Neuronal stem cell (in vitro differentiated cells): ENCODE results near the gene FZD2.

Experiments
- DNase-seq: peaks from one replicate; pipeline ENCODE4 v3.0.0-alpha.2; 2013; ENCODE audit warnings: low spot score
- H2AFZ ChIP-seq: one replicate; pipeline ENCODE4 v1.6.1; 2013; ENCODE audit warnings: mild to moderate bottlenecking, low read length, inconsistent platforms
- H2AK5ac ChIP-seq: 2 replicates; pipeline ENCODE4 v1.6.1; 2013; ENCODE audit warnings: low read depth, mild to moderate bottlenecking, inconsistent platforms, low read length, moderate library complexity, mixed read lengths
- H2BK120ac ChIP-seq: 2 replicates; pipeline ENCODE4 v1.6.1; 2013; ENCODE audit warnings: low read depth, mild to moderate bottlenecking, inconsistent platforms, low read length, moderate library complexity, mixed read lengths
- H2BK12ac ChIP-seq: one replicate; pipeline ENCODE4 v1.6.1; 2013; ENCODE audit warnings: low read length, inconsistent platforms
- H2BK15ac ChIP-seq: 2 replicates; pipeline ENCODE4 v1.6.1; 2013; ENCODE audit warnings: mild to moderate bottlenecking, low read length, inconsistent platforms, mixed read lengths
- H2BK5ac ChIP-seq: one replicate; pipeline ENCODE4 v1.6.1; 2013; ENCODE audit warnings: inconsistent platforms, mild to moderate bottlenecking, low read length, moderate library complexity
- H3K14ac ChIP-seq: one replicate; pipeline ENCODE4 v1.6.1; 2013; ENCODE audit warnings: low read length, inconsistent platforms
- H3K18ac ChIP-seq: 2 replicates; pipeline ENCODE4 v1.6.1; 2013; ENCODE audit warnings: low read length, inconsistent platforms
- H3K23ac ChIP-seq: 2 replicates; pipeline ENCODE4 v1.6.1; 2013; ENCODE audit warnings: low read depth, mild to moderate bottlenecking, mixed read lengths, low read length, inconsistent platforms; ENCODE audit not compliant: poor library complexity
- H3K27ac ChIP-seq: replicated peaks from 3 replicates; pipeline ENCODE4 v1.5.1; 2013; ENCODE audit warnings: low read length, inconsistent platforms
- H3K27me3 ChIP-seq, 3 experiments: 2 replicates each; pipeline ENCODE4 v1.6.1; 2013; ENCODE audit warnings: low read length in 3 of 3, mild to moderate bottlenecking in 2 of 3, inconsistent platforms in 1 of 3, low read depth in 1 of 3, mixed read lengths in 1 of 3, moderate library complexity in 1 of 3; ENCODE audit not compliant: control insufficient read depth in 3 of 3, insufficient read depth in 3 of 3
- H3K36me3 ChIP-seq, 2 donors: replicated peaks in 1 of 2; 2 replicates each; pipeline ENCODE4 v1.6.1; 2013; ENCODE audit warnings: low read length in 2 of 2; ENCODE audit not compliant: control insufficient read depth in 2 of 2, insufficient read depth in 2 of 2
- H3K4ac ChIP-seq: 2 replicates; pipeline ENCODE4 v1.6.1; 2013; ENCODE audit warnings: inconsistent platforms, mild to moderate bottlenecking, low read length, moderate library complexity
- H3K4me1 ChIP-seq, 2 donors: 1 replicate in 1 of 2; 2 replicates in 1 of 2; pipeline ENCODE4 v1.6.1; 2013; ENCODE audit warnings: low read length in 2 of 2, low read depth in 1 of 2; ENCODE audit not compliant: control insufficient read depth in 2 of 2, insufficient read depth in 1 of 2
- H3K4me2 ChIP-seq: one replicate; pipeline ENCODE4 v1.6.1; 2013; ENCODE audit warnings: mild to moderate bottlenecking, low read length, inconsistent platforms; ENCODE audit not compliant: insufficient read depth, poor library complexity, severe bottlenecking
- H3K4me3 ChIP-seq, 2 donors: 2 replicates each; pipeline ENCODE4 v1.5.1; 2013; ENCODE audit warnings: low read length in 2 of 2, mild to moderate bottlenecking in 2 of 2, inconsistent platforms in 1 of 2, moderate library complexity in 1 of 2
- H3K79me1 ChIP-seq: one replicate; pipeline ENCODE4 v1.6.1; 2013; ENCODE audit warnings: low read depth, mild to moderate bottlenecking, inconsistent platforms, low read length, moderate library complexity
- H3K9ac ChIP-seq: one replicate; pipeline ENCODE4 v1.6.1; 2013; ENCODE audit warnings: mild to moderate bottlenecking, low read depth, low read length, inconsistent platforms; ENCODE audit not compliant: poor library complexity
- H3K9me3 ChIP-seq, 2 donors: replicated peaks in 1 of 2; 2 replicates each; pipeline versions ENCODE3 to v1.6.1; 2013; ENCODE audit warnings: low read length in 2 of 2, mild to moderate bottlenecking in 2 of 2, inconsistent platforms in 1 of 2, low read depth in 1 of 2, mixed read lengths in 1 of 2, moderate library complexity in 1 of 2; ENCODE audit not compliant: control insufficient read depth in 2 of 2, insufficient read depth in 1 of 2
- H4K8ac ChIP-seq: one replicate; pipeline ENCODE4 v1.6.1; 2013; ENCODE audit warnings: low read depth, mild to moderate bottlenecking, inconsistent platforms, low read length, moderate library complexity
- H4K91ac ChIP-seq: one replicate; pipeline ENCODE4 v1.6.1; 2013; ENCODE audit warnings: low read length, low read depth, mild to moderate bottlenecking, inconsistent platforms; ENCODE audit not compliant: poor library complexity
- WGBS, 2 donors: extraction: QIAGEN DNeasy Blood & Tissue Kit; methylation state at CpG; one replicate each; pipeline ENCODE4 v1.1.7; 2013; ENCODE audit warnings: missing lambda C conversion rate in 2 of 2, mixed read lengths in 1 of 2; ENCODE audit not compliant: insufficient read length in 2 of 2, insufficient replicate concordance in 1 of 2; ENCODE audit errors: extremely low coverage in 2 of 2; 5-methylcytosine and 5-hydroxymethylcytosine counted together

FZD2 gene

GRCh38 chr17:44558710-44559633 lies 1.7 kb downstream of the FZD2 start:
- Histone ChIP-seq H2BK120ac (no peak overlapping the region), H2BK15ac (peak overlapping the region; percentile 56), H3K36me3 (peaks cover 4 to 42% of the 10 kb centered on the region in 2 donors), H3K27me3 (no peaks in the 10 kb centered on the region), H4K91ac (no peak overlapping the region), H3K9ac (peak overlapping the region; percentile 100), H2BK5ac (peak overlapping the region; percentile 100), H3K4me2 (peak overlapping the region; percentile 56), H3K9me3 (peaks cover 1 to 3% of the 10 kb centered on the region in 2 donors), H4K8ac (no peak overlapping the region), H3K23ac (peak overlapping the region; percentile 78), H2AK5ac (peak overlapping the region; percentile 39), H3K4me3 (peak overlapping the region; percentile 74 to 100), H3K79me1 (peaks cover 7% of the 10 kb centered on the region), H3K4ac (no peak overlapping the region), H3K18ac (peak overlapping the region; percentile 100), H2AFZ (no peak overlapping the region), H2BK12ac (no peak overlapping the region), H3K14ac (peak overlapping the region; percentile 100), H3K27ac (peak overlapping the region; percentile 100), H3K4me1 (peaks cover 12 to 19% of the 10 kb centered on the region in 2 donors)
- no CpG with 5 or more reads among the region's 74 CpGs for WGBS, 2 donors
- DNase-seq: no peak

- Histone ChIP-seq H3K18ac (peak overlapping the region; percentile 49), H3K14ac (no peak overlapping the region), H2BK12ac (no peak overlapping the region), H3K27ac (peak overlapping the region; percentile 62), H2BK5ac (no peak overlapping the region), H3K4me3 (peak overlapping the region; percentile 74 to 89), H2AK5ac (no peak overlapping the region), H4K91ac (no peak overlapping the region), H2BK120ac (no peak overlapping the region), H3K9me3 (peaks cover 1 to 3% of the 10 kb centered on the region in 2 donors), H3K9ac (no peak overlapping the region), H3K23ac (no peak overlapping the region), H3K27me3 (no peaks in the 10 kb centered on the region), H4K8ac (no peak overlapping the region), H3K4me1 (peaks cover 11 to 18% of the 10 kb centered on the region in 2 donors), H3K79me1 (peaks cover 7% of the 10 kb centered on the region), H2AFZ (no peak overlapping the region), H3K4ac (no peak overlapping the region), H3K4me2 (peak overlapping the region; percentile 74), H3K36me3 (peaks cover 4 to 42% of the 10 kb centered on the region in 2 donors), H2BK15ac (no peak overlapping the region)
- DNase-seq: no peak
- WGBS, 2 donors: 100% methylated on average over 1 of the region's 16 CpGs
Measured at GRCh38 chr17:44559634-44560554, 2.6 kb downstream of the FZD2 start.

GRCh38 chr17:44561237-44561623 lies 3.9 kb downstream of the FZD2 start:
- no CpG with 5 or more reads among the region's 3 CpGs for WGBS, 2 donors
- H2BK120ac ChIP-seq: no peak overlapping the region

More at GRCh38 chr17:44561237-44561623, 3.9 kb downstream of the FZD2 start:
- no peak overlapping the region for H2BK15ac ChIP-seq
- H4K8ac ChIP-seq: no peak overlapping the region
- H2AK5ac ChIP-seq: no peak overlapping the region
- H3K9ac ChIP-seq: no peak overlapping the region
- peaks cover 7 to 42% of the 10 kb centered on the region in 2 donors for H3K36me3 ChIP-seq
- no peak for DNase-seq
- peak overlapping the region; percentile 74 to 81 for H3K4me3 ChIP-seq
- no peak overlapping the region for H2BK12ac ChIP-seq
- no peak overlapping the region for H2AFZ ChIP-seq
- peaks cover 9% of the 10 kb centered on the region for H3K79me1 ChIP-seq
- peak overlapping the region; percentile 69 for H3K4me2 ChIP-seq
- H3K27ac ChIP-seq: peak overlapping the region; percentile 35
- no peak overlapping the region for H3K18ac ChIP-seq
- no peak overlapping the region for H3K23ac ChIP-seq
- H3K4me1 ChIP-seq: peaks cover 6 to 11% of the 10 kb centered on the region in 2 donors
- H4K91ac ChIP-seq: no peak overlapping the region
- H2BK5ac ChIP-seq: no peak overlapping the region
- H3K9me3 ChIP-seq: peaks cover 3 to 6% of the 10 kb centered on the region in 2 donors
- H3K27me3 ChIP-seq: no peaks in the 10 kb centered on the region
- H3K4ac ChIP-seq: no peak overlapping the region
- H3K14ac ChIP-seq: no peak overlapping the region
